A673 (cell line): ENCODE results near the gene PLA2G4C. TPM values are rescaled to one million over a fixed set of nuclear protein-coding genes. Genes with fewer than 3 reads are reported as not detected.

Source experiments
- BruUV-seq: library from RNA; stranded (reverse); fragments of 400-500 nt; replicated peaks from 2 replicates; lab custom pipeline; 2021; lab: Mats Ljungman, UMichigan
- CTCF ChIA-PET: fragments of 300-600 bp; sonication (Branson Sonifier 250); formaldehyde crosslinking; loops from one replicate; lab custom pipeline; 2022; ENCODE audit warnings: antibody characterized with exemption; lab: Charles Lee
- POLR2A ChIA-PET: fragments of 300-600 bp; sonication (Branson Sonifier 250); formaldehyde crosslinking; loops from one replicate; lab custom pipeline; 2022; ENCODE audit warnings: antibody characterized with exemption; ENCODE audit not compliant: low non-redundant PET; lab: Charles Lee
- DNase-seq: peaks from one replicate; pipeline ENCODE4 v3.0.0-alpha.2; 2015; ENCODE audit warnings: low spot score
- H3K27ac ChIP-seq: fragments of 200-600 bp; sonication (generic); 2 replicates; pipeline ENCODE4 v1.5.1; 2016; ENCODE audit warnings: mixed run types, low read depth, mild to moderate bottlenecking, mixed read lengths, antibody characterized with exemption, low read length; ENCODE audit not compliant: poor library complexity, severe bottlenecking
- H3K27me3 ChIP-seq: fragments of 200-600 bp; sonication (generic); replicated peaks from 2 replicates; pipeline ENCODE4 v1.6.1; 2017; ENCODE audit warnings: mixed run types, low read depth, mild to moderate bottlenecking, mixed read lengths, antibody characterized with exemption, low read length; ENCODE audit not compliant: insufficient read depth, poor library complexity
- H3K36me3 ChIP-seq: fragments of 200-600 bp; sonication (generic); 2 replicates; pipeline ENCODE4 v1.6.1; 2016; ENCODE audit warnings: mixed run types, mild to moderate bottlenecking, mixed read lengths, antibody characterized with exemption, low read length; ENCODE audit not compliant: insufficient read depth, poor library complexity, severe bottlenecking
- H3K4me1 ChIP-seq: fragments of 200-600 bp; sonication (generic); 2 replicates; pipeline ENCODE4 v1.6.1; 2017; ENCODE audit warnings: mixed run types, mild to moderate bottlenecking, mixed read lengths, antibody characterized with exemption, low read length; ENCODE audit not compliant: insufficient read depth, poor library complexity, severe bottlenecking
- H3K4me3 ChIP-seq: fragments of 200-600 bp; sonication (generic); 2 replicates; pipeline ENCODE4 v1.5.1; 2016; ENCODE audit warnings: low read depth, mixed run types, mild to moderate bottlenecking, mixed read lengths, low read length; ENCODE audit not compliant: poor library complexity, severe bottlenecking
- H3K9me3 ChIP-seq: fragments of 200-600 bp; sonication (generic); 2 replicates; pipeline ENCODE4 v1.6.1; 2016; ENCODE audit warnings: mixed run types, low read depth, mild to moderate bottlenecking, mixed read lengths, antibody characterized with exemption, low read length; ENCODE audit not compliant: poor library complexity, severe bottlenecking
- EZH2 ChIP-seq: fragments of 200-600 bp; sonication (generic); IDR thresholded peaks from 2 replicates; pipeline ENCODE4 v1.6.1; 2017; ENCODE audit warnings: borderline replicate concordance, low read depth, mild to moderate bottlenecking, mixed read lengths, antibody characterized with exemption, low read length; ENCODE audit not compliant: poor library complexity, severe bottlenecking
- intact Hi-C: fragments of 100-400 bp; cut with micrococcal nuclease; formaldehyde crosslinking; loops from one replicate; pipeline ENCODE4 v1.10.0; 2022; ENCODE audit not compliant: unreplicated experiment
- total RNA-seq: library from RNA; stranded (reverse); gene quantifications from 2 replicates; pipeline ENCODE4 v1.2.3, GENCODE V29; 2021
- TF ChIP-seq, protein P1 (sequence below): fragments of 300-800, 200-600 bp; sonication (generic); conservative IDR thresholded peaks from 2 replicates; pipeline ENCODE4 v1.5.1; 2017; ENCODE audit warnings: low read depth, mild to moderate bottlenecking, antibody characterized with exemption, low read length, moderate library complexity, mixed read lengths

The PLA2G4C gene
- total RNA-seq, 1 experiment from 2014 or later, result 8.2 TPM

DNA sequence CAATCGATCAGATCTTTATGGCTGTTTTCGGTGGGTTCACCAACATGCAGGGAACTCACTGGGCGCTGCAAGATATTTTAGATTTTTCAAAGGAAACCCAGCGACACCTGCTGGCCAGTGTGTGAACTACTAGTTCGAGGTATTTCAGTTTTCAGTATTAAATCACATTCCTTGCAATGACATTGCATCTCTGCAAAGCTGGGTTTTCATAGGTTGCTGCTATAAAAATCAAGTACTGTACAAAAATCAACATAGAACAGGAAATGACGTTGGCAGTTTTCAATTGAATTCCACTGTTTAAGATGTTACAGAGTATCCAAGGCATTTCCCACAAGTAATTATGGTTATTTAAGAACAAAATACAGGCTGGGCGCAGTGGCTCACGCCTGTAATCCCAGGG, 41.9 kb upstream of the PLA2G4C start:
- Histone ChIP-seq H3K36me3 (peaks cover 45% of the 10 kb centered on the region), H3K4me3 (no peak overlapping the region), H3K27ac (peak overlapping the region; percentile 94), H3K9me3 (no peaks in the 10 kb centered on the region), H3K27me3 (no peaks in the 10 kb centered on the region), H3K4me1 (peaks cover 26% of the 10 kb centered on the region)
- intact Hi-C loops, result loop anchor here (1.0 kb wide), 2 partner anchors 45 to 108 kb away; no protein-coding TSS in a partner anchor
- TF ChIP-seq EZH2, result no peak
- TF ChIP-seq, protein P1, sequence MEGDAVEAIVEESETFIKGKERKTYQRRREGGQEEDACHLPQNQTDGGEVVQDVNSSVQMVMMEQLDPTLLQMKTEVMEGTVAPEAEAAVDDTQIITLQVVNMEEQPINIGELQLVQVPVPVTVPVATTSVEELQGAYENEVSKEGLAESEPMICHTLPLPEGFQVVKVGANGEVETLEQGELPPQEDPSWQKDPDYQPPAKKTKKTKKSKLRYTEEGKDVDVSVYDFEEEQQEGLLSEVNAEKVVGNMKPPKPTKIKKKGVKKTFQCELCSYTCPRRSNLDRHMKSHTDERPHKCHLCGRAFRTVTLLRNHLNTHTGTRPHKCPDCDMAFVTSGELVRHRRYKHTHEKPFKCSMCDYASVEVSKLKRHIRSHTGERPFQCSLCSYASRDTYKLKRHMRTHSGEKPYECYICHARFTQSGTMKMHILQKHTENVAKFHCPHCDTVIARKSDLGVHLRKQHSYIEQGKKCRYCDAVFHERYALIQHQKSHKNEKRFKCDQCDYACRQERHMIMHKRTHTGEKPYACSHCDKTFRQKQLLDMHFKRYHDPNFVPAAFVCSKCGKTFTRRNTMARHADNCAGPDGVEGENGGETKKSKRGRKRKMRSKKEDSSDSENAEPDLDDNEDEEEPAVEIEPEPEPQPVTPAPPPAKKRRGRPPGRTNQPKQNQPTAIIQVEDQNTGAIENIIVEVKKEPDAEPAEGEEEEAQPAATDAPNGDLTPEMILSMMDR, result peak; percentile 88
- peak; percentile 97 for DNase-seq
- POLR2A ChIA-PET, result interaction anchor here (0.6 to 0.7 kb wide), 2 partner anchors 11 to 56 kb away, joined by 3 to 13 read pairs; no protein-coding TSS in a partner anchor
- no TSS peak for BruUV-seq
- CTCF ChIA-PET, result interaction anchor here (0.6 to 1.2 kb wide), 8 partner anchors 33 to 190 kb away, joined by 3 to 15 read pairs (median 3); partner anchors contain the start of gene PLA2G4C

DNA sequence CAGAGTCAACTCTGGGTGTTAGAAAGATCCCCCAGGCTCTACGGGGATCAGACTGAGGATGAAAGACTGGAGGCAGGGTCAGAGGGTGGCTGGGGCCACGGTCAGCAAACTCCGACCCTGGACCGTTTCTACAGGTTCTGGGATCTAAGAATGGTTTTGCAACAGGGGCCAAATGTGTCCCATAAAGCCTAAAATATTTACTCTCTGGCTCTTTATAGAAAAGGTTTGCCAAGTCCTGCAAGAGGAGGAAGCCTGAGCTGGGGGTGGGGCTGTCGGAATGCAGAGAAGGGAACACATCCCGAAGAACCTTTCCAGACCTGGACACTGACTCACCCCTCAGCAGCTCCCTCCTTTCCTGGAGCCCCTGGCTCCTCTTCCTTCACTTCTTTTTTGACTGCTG, 38.8 kb upstream of the PLA2G4C start:
- no TSS peak for BruUV-seq

DNA sequence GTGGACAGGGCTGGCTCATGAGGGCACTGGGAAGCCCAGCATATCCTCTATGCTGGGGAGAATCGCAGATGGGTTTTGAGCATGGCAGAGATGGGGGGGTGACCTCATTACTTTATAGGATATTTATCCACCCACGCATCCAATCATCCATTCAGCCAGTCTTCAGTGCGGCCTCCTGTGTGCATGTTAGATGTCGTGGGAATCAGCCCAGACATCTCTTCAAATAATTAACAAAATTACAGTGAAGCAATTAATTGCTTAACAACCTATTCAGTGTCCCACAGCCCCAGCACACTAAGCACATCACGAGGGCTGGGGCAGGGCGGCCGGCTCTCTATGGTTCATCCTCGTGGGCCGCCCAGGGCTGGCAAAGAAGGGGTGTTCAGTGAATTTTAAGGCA, 38.0 kb upstream of the PLA2G4C start:
- no peaks in the 10 kb centered on the region for H3K27me3 ChIP-seq
- TF ChIP-seq, protein P1, result no peak
- TF ChIP-seq EZH2, result no peak
- H3K27ac ChIP-seq, result no peak overlapping the region
- H3K9me3 ChIP-seq, result no peaks in the 10 kb centered on the region
- POLR2A ChIA-PET, result no interaction called here
- peaks cover 16% of the 10 kb centered on the region for H3K4me1 ChIP-seq
- CTCF ChIA-PET, result no interaction called here
- intact Hi-C loops, result no loop called here
- no peak overlapping the region for H3K4me3 ChIP-seq
- no TSS peak for BruUV-seq
- no peak for DNase-seq
- H3K36me3 ChIP-seq, result peaks cover 71% of the 10 kb centered on the region

More for the DNA sequence above, 38.8 kb upstream of the PLA2G4C start:
- intact Hi-C loops, result no loop called here
- CTCF ChIA-PET, result no interaction called here
- no peaks in the 10 kb centered on the region for H3K9me3 ChIP-seq
- no peak overlapping the region for H3K4me3 ChIP-seq
- DNase-seq, result no peak
- H3K27me3 ChIP-seq, result no peaks in the 10 kb centered on the region
- peaks cover 64% of the 10 kb centered on the region for H3K36me3 ChIP-seq
- H3K4me1 ChIP-seq, result peaks cover 24% of the 10 kb centered on the region
- no peak overlapping the region for H3K27ac ChIP-seq
- POLR2A ChIA-PET, result no interaction called here
- TF ChIP-seq, protein P1, result no peak
- TF ChIP-seq EZH2, result no peak
